A549 (cell line): Measurements from ENCODE around the gene ACAA1.

Source experiments
- BHLHE40 ChIP-seq: IDR thresholded peaks from 2 replicates; pipeline ENCODE4 v1.6.1; 2012; ENCODE audit warnings: low read depth, low read length, inconsistent platforms
- CBX8 ChIP-seq: fragments of 200-600 bp; sonication (generic); IDR thresholded peaks from 2 replicates; pipeline ENCODE4 v1.6.1; 2016
- ESRRA ChIP-seq: fragments of 150-350 bp; IDR thresholded peaks from 2 replicates; pipeline ENCODE4 v1.6.1; 2014; ENCODE audit warnings: mild to moderate bottlenecking, low read length, borderline replicate concordance
- FOSL2 ChIP-seq, 2 experiments: fragments of 450-650 bp in 1 of 2; fragments of >200 bp in 1 of 2; sonication (Bioruptor Twin) in 1 of 2; formaldehyde crosslinking; IDR thresholded peaks; 2 replicates each; pipeline versions ENCODE4 v1.5.0 to v1.6.1; 2016 to 2020; ENCODE audit warnings: mild to moderate bottlenecking in 1 of 2, moderate library complexity in 1 of 2
- HMGXB4 ChIP-seq: fragments of 250-450 bp; sonication (Bioruptor Pico); IDR thresholded peaks from 2 replicates; pipeline ENCODE4 v1.5.0; 2021; ENCODE audit warnings: mild to moderate bottlenecking, moderate library complexity, borderline replicate concordance
- MYC ChIP-seq: IDR thresholded peaks from 2 replicates; pipeline ENCODE4 v1.6.1; 2012; ENCODE audit warnings: mild to moderate bottlenecking, inconsistent platforms, low read length, improper control_type of control experiment, borderline replicate concordance
- NR3C1 ChIP-seq: fragments of >200 bp; sonication (Bioruptor Twin); formaldehyde crosslinking; IDR thresholded peaks from 3 replicates; pipeline ENCODE4 v1.6.1; 2017
- SREBF2 ChIP-seq: fragments of 450-650 bp; IDR thresholded peaks from 2 replicates; pipeline ENCODE4 v1.6.1; 2014; ENCODE audit warnings: mild to moderate bottlenecking, moderate library complexity
- TF ChIP-seq, protein P1 (sequence below): fragments of >200 bp; sonication (Bioruptor Twin); formaldehyde crosslinking; IDR thresholded peaks from 3 replicates; pipeline ENCODE4 v1.5.1; 2016
- TF ChIP-seq, protein P2 (sequence below): IDR thresholded peaks from 2 replicates; pipeline ENCODE4 v1.6.1; 2012

GRCh38 chr3:38168151-38169026, 31.5 kb upstream of the ACAA1 start:
- TF ChIP-seq, protein P1, sequence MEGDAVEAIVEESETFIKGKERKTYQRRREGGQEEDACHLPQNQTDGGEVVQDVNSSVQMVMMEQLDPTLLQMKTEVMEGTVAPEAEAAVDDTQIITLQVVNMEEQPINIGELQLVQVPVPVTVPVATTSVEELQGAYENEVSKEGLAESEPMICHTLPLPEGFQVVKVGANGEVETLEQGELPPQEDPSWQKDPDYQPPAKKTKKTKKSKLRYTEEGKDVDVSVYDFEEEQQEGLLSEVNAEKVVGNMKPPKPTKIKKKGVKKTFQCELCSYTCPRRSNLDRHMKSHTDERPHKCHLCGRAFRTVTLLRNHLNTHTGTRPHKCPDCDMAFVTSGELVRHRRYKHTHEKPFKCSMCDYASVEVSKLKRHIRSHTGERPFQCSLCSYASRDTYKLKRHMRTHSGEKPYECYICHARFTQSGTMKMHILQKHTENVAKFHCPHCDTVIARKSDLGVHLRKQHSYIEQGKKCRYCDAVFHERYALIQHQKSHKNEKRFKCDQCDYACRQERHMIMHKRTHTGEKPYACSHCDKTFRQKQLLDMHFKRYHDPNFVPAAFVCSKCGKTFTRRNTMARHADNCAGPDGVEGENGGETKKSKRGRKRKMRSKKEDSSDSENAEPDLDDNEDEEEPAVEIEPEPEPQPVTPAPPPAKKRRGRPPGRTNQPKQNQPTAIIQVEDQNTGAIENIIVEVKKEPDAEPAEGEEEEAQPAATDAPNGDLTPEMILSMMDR, result no peak
- TF ChIP-seq, protein P2, sequence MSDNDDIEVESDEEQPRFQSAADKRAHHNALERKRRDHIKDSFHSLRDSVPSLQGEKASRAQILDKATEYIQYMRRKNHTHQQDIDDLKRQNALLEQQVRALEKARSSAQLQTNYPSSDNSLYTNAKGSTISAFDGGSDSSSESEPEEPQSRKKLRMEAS, result no peak
- TF ChIP-seq FOSL2 (IDR thresholded peaks at IDR 0.05) (no peak), FOSL2 (CRISPR knock-in tag; IDR thresholded peaks at IDR 0.05) (no peak), SREBF2 (no peak), ESRRA (no peak), MYC (no peak), NR3C1 (no peak), CBX8 (no peak), HMGXB4 (CRISPR knock-in tag) (no peak), BHLHE40 (no peak)
